Gastrocnemius medialis (tissue), 4 donors: Measurements from ENCODE around the gene ZNF804B.

Source experiments
- POLR2A ChIP-seq, 2 donors: fragments of 450-650 bp; IDR thresholded peaks; one replicate each; pipeline ENCODE4 v1.6.1; 2017; ENCODE audit warnings: antibody characterized with exemption in 2 of 2, mild to moderate bottlenecking in 2 of 2, moderate library complexity in 2 of 2
- TF ChIP-seq, protein P1 (sequence below), 5 experiments: fragments of 450-650 bp in 3 of 5; fragments of 200-600 bp in 2 of 5; sonication (generic) in 2 of 5; IDR thresholded peaks in 4 of 5; conservative IDR thresholded peaks in 1 of 5; 1 replicate in 4 of 5; 2 replicates in 1 of 5; pipeline ENCODE4 v1.5.1; 2016 to 2019; ENCODE audit warnings: antibody characterized with exemption in 5 of 5, mild to moderate bottlenecking in 3 of 5, moderate library complexity in 3 of 5

DNA sequence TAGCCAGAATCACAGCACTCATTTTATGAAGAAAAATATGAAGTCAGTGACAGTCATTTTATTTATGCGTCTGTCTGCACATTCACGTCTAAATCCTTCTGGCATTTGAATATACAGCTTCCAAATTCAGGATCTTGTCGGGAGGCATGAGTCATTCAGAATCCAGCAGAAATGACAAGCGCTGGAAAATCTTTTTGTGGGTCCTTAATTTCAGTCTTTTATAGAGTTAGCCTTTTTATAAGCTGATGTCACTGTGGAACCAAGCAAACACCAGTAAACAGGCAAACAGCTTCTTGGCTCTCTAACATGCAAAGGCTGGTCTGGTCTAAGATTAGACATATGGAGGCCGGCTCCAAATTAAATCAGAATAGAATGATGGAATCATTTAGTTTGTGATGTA is 424.2 kb downstream of the ZNF804B start:
- TF ChIP-seq, protein P1, sequence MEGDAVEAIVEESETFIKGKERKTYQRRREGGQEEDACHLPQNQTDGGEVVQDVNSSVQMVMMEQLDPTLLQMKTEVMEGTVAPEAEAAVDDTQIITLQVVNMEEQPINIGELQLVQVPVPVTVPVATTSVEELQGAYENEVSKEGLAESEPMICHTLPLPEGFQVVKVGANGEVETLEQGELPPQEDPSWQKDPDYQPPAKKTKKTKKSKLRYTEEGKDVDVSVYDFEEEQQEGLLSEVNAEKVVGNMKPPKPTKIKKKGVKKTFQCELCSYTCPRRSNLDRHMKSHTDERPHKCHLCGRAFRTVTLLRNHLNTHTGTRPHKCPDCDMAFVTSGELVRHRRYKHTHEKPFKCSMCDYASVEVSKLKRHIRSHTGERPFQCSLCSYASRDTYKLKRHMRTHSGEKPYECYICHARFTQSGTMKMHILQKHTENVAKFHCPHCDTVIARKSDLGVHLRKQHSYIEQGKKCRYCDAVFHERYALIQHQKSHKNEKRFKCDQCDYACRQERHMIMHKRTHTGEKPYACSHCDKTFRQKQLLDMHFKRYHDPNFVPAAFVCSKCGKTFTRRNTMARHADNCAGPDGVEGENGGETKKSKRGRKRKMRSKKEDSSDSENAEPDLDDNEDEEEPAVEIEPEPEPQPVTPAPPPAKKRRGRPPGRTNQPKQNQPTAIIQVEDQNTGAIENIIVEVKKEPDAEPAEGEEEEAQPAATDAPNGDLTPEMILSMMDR (IDR thresholded peaks at IDR 0.05 in 4 of 5, conservative IDR thresholded peaks at IDR 0.05 in 1 of 5): no peak
- no peak for TF ChIP-seq POLR2A (IDR thresholded peaks at IDR 0.05)
